B cell (primary cell): Measurements from ENCODE around the gene AKT3.

Experiments
- EZH2 ChIP-seq: IDR thresholded peaks from 2 replicates; pipeline ENCODE4 v1.6.1; 2012; ENCODE audit warnings: borderline replicate concordance, low read depth, mild to moderate bottlenecking, moderate library complexity, low read length; ENCODE audit not compliant: insufficient read depth, poor library complexity, severe bottlenecking
- TF ChIP-seq, protein P1 (sequence below): fragments of 200-600 bp; IDR thresholded peaks from one replicate; pipeline ENCODE4 v1.8.0; 2022; ENCODE audit warnings: antibody characterized with exemption, mild to moderate bottlenecking

DNA sequence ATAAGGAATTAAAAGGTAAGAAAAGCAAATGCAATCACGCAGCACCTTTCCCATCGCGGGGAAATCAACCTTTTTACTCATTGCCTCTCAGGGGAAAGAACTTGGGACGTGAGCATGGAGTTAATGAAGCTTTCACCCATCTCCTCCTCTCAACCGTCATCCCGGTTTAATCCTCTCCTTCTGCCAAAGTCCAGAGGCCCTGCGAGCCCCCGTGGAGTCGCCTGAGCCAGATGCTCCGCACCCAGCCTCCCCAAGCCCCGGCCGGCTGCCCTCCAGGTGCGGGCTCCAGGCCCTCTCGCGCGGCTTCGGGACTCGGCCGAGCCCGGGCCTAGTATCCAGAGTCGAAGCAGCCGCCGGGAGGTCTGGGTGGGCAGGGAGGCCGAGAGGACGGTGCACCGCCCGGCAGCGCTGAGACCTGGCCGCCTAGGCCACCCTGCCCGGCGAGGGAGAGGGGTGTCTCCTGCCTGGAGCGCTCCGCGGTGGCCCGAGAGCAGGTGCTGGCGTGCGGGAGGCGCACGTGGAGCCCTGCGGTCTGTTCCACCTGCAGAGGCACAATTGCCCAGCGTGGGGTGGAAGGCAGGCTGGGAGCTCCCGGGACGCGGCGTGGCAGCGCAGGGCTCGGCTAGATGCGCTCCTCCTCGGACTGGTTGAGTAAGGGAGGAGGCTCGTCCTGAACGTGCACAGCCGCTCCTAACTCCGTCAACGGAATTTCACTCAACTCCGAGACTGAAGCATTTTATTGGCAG is 375.7 kb downstream of the AKT3 start:
- TF ChIP-seq, protein P1, sequence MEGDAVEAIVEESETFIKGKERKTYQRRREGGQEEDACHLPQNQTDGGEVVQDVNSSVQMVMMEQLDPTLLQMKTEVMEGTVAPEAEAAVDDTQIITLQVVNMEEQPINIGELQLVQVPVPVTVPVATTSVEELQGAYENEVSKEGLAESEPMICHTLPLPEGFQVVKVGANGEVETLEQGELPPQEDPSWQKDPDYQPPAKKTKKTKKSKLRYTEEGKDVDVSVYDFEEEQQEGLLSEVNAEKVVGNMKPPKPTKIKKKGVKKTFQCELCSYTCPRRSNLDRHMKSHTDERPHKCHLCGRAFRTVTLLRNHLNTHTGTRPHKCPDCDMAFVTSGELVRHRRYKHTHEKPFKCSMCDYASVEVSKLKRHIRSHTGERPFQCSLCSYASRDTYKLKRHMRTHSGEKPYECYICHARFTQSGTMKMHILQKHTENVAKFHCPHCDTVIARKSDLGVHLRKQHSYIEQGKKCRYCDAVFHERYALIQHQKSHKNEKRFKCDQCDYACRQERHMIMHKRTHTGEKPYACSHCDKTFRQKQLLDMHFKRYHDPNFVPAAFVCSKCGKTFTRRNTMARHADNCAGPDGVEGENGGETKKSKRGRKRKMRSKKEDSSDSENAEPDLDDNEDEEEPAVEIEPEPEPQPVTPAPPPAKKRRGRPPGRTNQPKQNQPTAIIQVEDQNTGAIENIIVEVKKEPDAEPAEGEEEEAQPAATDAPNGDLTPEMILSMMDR = no peak
- no peak for TF ChIP-seq EZH2
